ENCODE results near the gene S100A16. TPM values are rescaled to one million over a fixed set of nuclear protein-coding genes. Genes with fewer than 3 reads are reported as not detected.

S100A16 gene
- polyA plus RNA-seq, 2 of the 4 experiments (the other 2 are of a cell fraction), result 270 to 298 TPM

- DNase-seq (ENCODE audit: low read depth in 1 of 2, low spot score in 1 of 2) (no peak), ATAC-seq (no peak), FAIRE-seq (no peak)
- TF ChIP-seq CBX2 (IDR thresholded peaks at IDR 0.05; ENCODE audit: borderline replicate concordance, low read depth) (no peak), MYC (IDR thresholded peaks at IDR 0.05; ENCODE audit: borderline replicate concordance, low read length) (no peak), HOXB13 (CRISPR knock-in tag; IDR thresholded peaks at IDR 0.05; ENCODE audit: low read depth) (no peak)
- Histone ChIP-seq H3K4me2 (no peak overlapping the region), H3K4me3 (no peak overlapping the region), H3K4me1 (peaks cover 5% of the 10 kb centered on the region; the same call in 1 of the 3 replicates), H3K27ac (no peak overlapping the region), H3K9me3 (no peaks in the 10 kb centered on the region)
- ChIA-PET POLR2A (interaction anchor here (2.1 to 5.1 kb wide), 2 partner anchors 9 kb away, joined by 5 to 48 read pairs; partner anchors contain the start of gene CHTOP), CTCF (interaction anchor here (0.5 to 6.3 kb wide), 13 partner anchors 7 to 292 kb away, joined by 3 to 35 read pairs (median 3); partner anchors contain the start of genes CHTOP, S100A1 and S100A13)
Measured at GRCh38 chr1:153643816-153644215, 30.9 kb upstream of the S100A16 start.

- ATAC-seq, result no peak
- Histone ChIP-seq H3K4me3 (no peak overlapping the region), H3K4me1 (peaks cover 5% of the 10 kb centered on the region; the same call in 1 of the 3 replicates), H3K27ac (no peak overlapping the region), H3K4me2 (no peak overlapping the region), H3K9me3 (no peaks in the 10 kb centered on the region)
- 91% methylated on average over 11 of the region's 11 CpGs for WGBS (ENCODE audit: missing lambda C conversion rate)
- ChIA-PET POLR2A (interaction anchor here (2.1 to 5.1 kb wide), 2 partner anchors 9 to 10 kb away, joined by 5 to 48 read pairs; partner anchors contain the start of gene CHTOP), CTCF (interaction anchor here (0.5 to 3.2 kb wide), 10 partner anchors 8 to 291 kb away, joined by 3 to 22 read pairs (median 3); partner anchors contain the start of genes S100A1 and S100A13)
- DNase-seq (ENCODE audit: low read depth in 1 of 2, low spot score in 1 of 2), result no peak
- no peak for FAIRE-seq
- TF ChIP-seq EHMT2 (IDR thresholded peaks at IDR 0.05; ENCODE audit: low read depth), result no peak
- TF ChIP-seq JUNB (IDR thresholded peaks at IDR 0.05), result no peak
- no peak for TF ChIP-seq RAD21 (conservative IDR thresholded peaks at IDR 0.05 in 1 of 2, IDR thresholded peaks at IDR 0.05 in 1 of 2)
- TF ChIP-seq MAFK (IDR thresholded peaks at IDR 0.05; ENCODE audit: partially characterized antibody), result no peak
- no peak for TF ChIP-seq EP300 (IDR thresholded peaks at IDR 0.05)
- no peak for TF ChIP-seq CBX8 (IDR thresholded peaks at IDR 0.05)
- no peak for TF ChIP-seq CHD4 (IDR thresholded peaks at IDR 0.05; ENCODE audit: borderline replicate concordance)
- TF ChIP-seq, protein P1, sequence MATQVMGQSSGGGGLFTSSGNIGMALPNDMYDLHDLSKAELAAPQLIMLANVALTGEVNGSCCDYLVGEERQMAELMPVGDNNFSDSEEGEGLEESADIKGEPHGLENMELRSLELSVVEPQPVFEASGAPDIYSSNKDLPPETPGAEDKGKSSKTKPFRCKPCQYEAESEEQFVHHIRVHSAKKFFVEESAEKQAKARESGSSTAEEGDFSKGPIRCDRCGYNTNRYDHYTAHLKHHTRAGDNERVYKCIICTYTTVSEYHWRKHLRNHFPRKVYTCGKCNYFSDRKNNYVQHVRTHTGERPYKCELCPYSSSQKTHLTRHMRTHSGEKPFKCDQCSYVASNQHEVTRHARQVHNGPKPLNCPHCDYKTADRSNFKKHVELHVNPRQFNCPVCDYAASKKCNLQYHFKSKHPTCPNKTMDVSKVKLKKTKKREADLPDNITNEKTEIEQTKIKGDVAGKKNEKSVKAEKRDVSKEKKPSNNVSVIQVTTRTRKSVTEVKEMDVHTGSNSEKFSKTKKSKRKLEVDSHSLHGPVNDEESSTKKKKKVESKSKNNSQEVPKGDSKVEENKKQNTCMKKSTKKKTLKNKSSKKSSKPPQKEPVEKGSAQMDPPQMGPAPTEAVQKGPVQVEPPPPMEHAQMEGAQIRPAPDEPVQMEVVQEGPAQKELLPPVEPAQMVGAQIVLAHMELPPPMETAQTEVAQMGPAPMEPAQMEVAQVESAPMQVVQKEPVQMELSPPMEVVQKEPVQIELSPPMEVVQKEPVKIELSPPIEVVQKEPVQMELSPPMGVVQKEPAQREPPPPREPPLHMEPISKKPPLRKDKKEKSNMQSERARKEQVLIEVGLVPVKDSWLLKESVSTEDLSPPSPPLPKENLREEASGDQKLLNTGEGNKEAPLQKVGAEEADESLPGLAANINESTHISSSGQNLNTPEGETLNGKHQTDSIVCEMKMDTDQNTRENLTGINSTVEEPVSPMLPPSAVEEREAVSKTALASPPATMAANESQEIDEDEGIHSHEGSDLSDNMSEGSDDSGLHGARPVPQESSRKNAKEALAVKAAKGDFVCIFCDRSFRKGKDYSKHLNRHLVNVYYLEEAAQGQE (IDR thresholded peaks at IDR 0.05), result no peak
- no peak for TF ChIP-seq CHD2 (IDR thresholded peaks at IDR 0.05; ENCODE audit: low read length, partially characterized antibody)
- TF ChIP-seq POLR2A (IDR thresholded peaks at IDR 0.05; ENCODE audit: low read length), result no peak
- TF ChIP-seq, protein P2, sequence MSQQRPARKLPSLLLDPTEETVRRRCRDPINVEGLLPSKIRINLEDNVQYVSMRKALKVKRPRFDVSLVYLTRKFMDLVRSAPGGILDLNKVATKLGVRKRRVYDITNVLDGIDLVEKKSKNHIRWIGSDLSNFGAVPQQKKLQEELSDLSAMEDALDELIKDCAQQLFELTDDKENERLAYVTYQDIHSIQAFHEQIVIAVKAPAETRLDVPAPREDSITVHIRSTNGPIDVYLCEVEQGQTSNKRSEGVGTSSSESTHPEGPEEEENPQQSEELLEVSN (IDR thresholded peaks at IDR 0.05; ENCODE audit: borderline replicate concordance, low read depth), result no peak
- no peak for TF ChIP-seq FOXS1 (CRISPR knock-in tag; IDR thresholded peaks at IDR 0.05)
- TF ChIP-seq, protein P3, sequence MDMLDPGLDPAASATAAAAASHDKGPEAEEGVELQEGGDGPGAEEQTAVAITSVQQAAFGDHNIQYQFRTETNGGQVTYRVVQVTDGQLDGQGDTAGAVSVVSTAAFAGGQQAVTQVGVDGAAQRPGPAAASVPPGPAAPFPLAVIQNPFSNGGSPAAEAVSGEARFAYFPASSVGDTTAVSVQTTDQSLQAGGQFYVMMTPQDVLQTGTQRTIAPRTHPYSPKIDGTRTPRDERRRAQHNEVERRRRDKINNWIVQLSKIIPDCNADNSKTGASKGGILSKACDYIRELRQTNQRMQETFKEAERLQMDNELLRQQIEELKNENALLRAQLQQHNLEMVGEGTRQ (IDR thresholded peaks at IDR 0.05), result no peak
- TF ChIP-seq CBX2 (IDR thresholded peaks at IDR 0.05; ENCODE audit: borderline replicate concordance, low read depth), result no peak
- TF ChIP-seq ZC3H11A (IDR thresholded peaks at IDR 0.05), result no peak
- no peak for TF ChIP-seq SMC3 (IDR thresholded peaks at IDR 0.05)
- no peak for TF ChIP-seq NR3C1 (IDR thresholded peaks at IDR 0.05)
- no peak for TF ChIP-seq TP53 (CRISPR knock-in tag; IDR thresholded peaks at IDR 0.05)
- no peak for TF ChIP-seq EHF (CRISPR knock-in tag; IDR thresholded peaks at IDR 0.05)
- TF ChIP-seq FOSL2 (IDR thresholded peaks at IDR 0.05), result no peak
- TF ChIP-seq FOSL2 (CRISPR knock-in tag; IDR thresholded peaks at IDR 0.05), result no peak
Measured at GRCh38 chr1:153643100-153643499, 30.2 kb upstream of the S100A16 start.

Data from A549 (cell line).